Stimulated activated CD4-positive, alpha-beta T cell treated with anti-CD3 and anti-CD28 coated beads, TNF-alpha, amount 100 ng/mL, for 24 hours (primary cell): ENCODE data around the gene RFNG.

Experiments used
- DNase-seq, 3 experiments: peaks; one replicate each; pipeline ENCODE4 v3.0.0-alpha.2; 2020; ENCODE audit warnings: low read depth in 3 of 3

The RFNG gene, protein sequence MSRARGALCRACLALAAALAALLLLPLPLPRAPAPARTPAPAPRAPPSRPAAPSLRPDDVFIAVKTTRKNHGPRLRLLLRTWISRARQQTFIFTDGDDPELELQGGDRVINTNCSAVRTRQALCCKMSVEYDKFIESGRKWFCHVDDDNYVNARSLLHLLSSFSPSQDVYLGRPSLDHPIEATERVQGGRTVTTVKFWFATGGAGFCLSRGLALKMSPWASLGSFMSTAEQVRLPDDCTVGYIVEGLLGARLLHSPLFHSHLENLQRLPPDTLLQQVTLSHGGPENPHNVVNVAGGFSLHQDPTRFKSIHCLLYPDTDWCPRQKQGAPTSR

DNA sequence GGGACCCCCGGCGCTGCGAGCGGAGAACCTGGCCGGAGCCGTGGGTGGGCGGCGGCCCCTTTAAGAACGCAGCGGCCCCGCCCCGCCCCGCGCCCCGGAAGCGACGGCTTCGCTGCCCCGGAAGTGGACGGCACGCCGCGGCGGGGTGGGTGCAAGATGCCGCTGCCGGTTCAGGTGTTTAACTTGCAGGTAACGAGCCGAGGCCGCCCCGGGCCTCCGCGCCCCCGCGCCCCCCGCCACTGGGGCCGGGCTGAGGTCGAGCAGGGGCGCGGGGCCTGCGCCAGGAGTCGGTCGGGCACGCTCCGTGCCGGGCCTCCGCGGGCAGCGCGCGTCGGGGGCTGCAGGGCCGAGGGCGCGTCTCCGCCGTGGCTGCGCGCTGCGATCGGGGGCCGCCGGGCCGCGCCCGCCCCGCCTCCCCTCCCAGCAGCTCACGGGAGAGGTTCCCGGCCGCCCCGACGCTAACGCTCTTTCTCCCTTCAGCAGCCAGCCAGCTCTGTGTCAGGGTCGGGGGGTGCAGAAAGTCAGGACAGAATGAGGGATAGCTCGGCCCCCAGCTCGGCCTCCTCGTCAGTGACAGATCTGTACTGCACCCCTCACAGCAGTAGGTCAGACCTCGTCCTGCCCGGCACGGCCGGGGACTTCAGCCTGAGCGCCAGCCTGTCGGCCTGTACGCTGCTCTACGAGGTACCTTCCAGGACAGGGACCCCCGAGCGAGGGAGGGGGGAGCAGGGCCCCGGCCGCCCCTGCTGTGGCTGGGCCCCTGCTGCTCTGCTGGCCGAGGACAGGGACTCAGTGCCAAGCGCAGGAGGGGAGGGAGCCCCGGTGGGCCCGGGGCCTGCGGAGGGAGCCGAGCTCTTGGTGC lies at the start of gene RFNG, which contains the start of gene GPS1:
TSS of gene RFNG (minus strand) at position 36 of the 862 bp plus-strand sequence. CDS start 45 bp downstream, outside the sequence.
TSS of gene GPS1 (plus strand) at position 123 of the 862 bp plus-strand sequence. CDS start at position 157, 34 bp downstream.
- peak; percentile 72 to 85 (median 72) for DNase-seq

DNA sequence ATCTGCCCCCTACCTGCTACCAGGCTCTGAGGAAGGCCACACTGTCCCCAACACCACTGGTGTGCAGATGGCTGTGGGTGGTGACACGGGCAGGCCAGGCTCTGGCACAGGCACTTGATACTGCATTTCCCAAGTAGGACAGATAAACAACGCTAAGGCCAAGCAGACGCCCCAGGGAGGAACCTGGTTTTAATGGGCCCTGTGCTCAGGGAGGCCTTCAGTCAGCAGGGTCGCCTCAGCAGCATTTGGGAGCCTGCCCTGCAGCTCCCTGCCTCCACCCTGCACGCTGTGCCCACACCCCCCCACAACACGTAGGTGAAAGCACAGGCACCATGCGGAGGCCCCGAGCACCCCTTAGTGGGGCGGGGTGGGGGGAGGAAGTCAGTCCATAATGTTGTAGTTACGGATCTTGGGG lies 49.7 kb upstream of the RFNG start:
- DNase-seq = no peak

DNA sequence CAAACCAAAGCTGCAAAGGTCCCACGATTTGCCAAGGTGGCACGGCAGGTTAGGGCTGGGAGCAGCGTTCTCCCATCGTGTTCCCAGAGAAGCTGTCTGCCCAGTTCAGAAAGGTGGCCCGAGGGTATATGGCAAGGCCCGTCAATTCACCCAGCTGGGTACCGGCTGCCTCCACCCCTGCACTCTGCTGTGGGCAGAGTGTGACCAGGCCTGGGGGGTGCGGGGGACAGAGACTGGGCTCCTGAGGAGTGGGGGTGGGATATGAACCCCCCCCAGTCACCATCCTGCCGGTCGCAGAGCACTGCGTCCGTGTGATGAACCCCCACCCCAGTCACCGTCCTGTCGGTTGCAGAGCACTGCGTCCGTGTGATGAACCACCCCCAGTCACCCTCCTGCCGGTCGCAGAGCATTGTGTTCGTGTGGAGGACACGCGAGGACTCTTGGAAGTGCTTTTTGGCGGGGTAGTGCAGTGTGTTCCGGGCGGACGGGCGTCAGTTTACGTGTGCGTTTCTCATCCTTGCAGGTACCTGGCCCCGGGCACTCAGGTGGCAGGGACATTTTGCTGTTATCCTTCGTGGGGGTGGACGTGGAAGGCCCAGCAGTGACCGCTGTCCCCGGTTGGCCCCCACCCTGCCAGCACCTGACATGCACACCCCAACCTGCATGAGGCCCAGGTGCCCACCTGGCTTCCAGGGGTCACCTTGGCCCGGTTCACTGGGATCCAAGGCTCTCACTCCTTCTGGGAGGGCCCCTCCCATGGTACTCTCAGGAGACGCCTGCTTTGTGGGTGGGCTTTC lies 49.1 kb upstream of the RFNG start:
- DNase-seq = no peak

DNA sequence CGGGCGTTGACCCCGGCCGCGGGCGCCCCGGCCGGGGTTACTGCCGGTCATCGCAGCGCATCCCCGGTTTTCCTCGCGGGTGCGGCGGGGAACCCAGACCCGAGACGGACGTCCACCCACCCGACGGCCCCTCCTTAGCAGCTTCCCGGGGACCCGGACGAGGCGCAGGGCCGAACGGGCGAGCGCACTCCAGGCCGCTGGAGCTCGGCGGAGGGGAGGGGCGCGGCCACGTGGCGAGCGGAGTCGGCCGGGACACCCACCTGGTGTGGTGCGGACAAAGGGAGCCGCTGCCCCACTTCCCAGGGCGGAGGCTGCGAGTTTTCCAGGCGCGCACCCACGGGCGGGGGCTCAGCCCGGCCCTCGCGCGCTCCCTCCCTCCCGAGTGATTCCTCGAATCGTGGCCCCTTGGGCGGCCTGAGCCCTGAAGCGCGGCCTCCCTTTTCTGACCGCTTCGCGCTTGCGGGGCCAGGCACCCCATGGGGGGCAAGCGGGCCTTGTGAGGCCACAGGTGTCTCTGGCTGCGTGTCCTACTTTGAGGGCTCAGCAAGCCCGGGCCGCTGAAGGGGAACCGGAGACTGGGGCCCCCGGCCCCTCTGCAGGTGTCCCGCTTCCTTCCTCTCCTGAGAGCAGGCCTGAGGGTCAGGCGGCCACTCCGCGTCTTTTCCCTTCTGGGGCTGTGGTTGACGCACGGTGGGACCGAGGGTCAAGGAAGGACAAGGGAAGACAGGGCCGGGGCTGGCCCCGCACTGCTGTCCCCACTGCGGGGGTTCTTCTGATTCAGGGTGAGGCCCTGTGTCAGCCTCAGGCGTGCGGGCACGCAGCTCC lies 47.5 kb upstream of the RFNG start:
- DNase-seq = no peak

DNA sequence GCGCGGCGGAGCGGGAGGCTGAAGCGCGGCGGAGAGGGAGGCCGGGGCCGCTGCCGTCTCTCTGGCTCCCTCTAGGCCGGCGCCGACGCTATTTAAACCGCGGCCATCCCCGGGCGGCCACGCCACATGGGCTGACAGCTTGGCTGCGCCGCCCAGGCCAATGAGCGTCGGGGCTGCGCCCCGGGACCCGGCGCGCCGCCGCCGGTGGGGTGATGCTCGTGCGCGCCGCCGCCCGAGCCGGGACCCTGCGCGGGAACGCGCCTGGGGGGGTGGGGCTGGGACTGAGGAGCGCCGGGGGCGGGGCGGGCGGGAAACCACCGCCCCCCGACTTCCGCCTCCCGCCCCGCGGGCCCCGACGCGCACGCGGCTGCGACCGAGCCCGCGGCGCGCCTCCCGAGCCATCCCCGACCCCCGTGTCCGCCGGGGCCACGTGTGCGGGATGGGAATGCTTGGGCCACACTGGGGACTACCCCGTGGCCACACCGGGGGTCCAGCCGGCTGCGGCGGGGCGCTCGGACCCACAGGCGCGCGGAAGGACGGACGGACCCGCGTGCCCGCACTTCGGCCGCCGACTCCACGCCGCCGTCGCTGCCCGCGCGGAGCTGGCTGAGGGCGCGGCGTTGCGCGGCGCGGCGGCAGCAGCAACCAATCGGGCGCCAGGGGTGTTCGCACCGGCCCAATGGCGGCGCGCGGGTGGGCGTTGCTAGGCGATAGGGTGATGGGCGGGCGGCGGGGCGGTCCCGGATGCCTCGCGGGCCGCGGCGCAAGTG lies 46.7 kb upstream of the RFNG start, which contains the start of gene FASN:
TSS of gene FASN (minus strand) at position 68 of the 770 bp plus-strand sequence. CDS start 1,791 bp downstream, outside the sequence.
- peak; percentile 86 to 94 (median 88) for DNase-seq

DNA sequence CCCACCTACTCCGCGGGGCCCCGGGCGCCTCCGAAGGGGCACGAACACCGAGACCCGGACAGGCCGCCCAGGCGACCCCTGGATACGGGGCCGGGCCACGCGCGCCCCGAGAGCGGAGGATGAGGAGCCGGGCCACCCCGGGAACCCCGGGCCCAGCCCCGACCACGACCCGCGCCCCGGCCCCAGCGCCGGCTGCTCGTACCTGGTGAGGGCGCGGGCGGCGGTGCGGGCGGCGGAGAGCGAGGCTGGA lies 46.2 kb upstream of the RFNG start:
- DNase-seq = no peak

DNA sequence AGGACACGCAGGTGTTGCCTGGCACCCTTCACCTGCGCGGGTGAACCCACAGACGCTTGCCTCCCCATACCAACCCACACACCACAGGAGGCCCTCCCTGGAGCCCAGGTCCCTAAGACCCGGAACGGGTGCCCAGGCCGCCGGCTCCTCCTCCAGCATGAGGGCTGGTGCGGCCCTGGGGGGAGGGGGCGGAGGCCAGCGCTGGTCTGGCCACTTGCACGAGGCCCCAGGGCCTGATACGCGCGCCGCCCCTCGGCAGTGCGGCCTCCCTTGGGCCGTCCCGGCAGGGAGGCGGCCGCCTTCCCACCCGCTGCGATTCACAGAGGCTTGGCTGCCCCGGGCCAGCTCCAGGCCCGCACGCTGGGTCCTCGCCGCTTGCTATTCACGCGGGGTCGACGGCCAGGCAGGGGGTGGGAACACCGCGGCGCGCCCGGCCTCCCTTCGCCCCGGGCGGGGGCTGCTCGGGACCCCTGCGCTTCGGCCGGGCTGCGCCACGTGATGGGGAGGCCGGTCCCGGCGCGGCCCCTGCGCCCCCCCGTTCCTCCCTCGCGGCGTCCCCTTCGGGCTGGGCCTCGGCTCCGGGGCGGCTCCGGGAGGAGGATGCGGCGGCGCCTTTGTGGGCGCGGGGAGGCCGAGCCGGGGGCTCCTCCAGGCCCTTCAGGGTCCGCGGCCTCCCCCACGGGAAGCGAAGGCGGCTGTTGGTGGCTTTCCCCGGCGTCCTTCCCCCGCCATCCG lies 45.7 kb upstream of the RFNG start:
- DNase-seq = peak in 1 of 3 experiments; percentile 30

DNA sequence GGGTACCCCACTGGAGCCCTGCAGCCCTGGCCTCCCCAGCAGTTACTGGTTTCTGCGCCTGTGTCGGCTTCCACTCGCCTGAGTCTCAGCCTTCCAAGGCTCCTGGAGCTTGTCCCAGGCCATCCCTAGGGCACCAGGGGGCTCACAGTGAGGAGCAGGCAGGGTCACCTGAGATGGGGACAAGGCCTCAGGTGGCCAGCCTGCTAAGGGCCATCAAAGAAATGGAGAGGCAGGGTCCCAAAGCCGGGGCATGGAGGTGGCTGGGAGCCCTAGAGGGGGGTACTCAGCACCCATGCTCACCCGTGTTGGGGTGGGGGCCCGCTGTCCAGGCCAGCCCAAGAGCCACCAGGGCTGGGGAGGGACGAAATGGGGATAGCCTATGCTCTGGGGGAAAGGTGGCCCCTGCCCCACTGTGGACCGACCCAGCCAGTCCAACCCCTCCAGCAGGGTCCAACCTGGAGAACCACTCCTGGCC lies 45.1 kb upstream of the RFNG start:
- DNase-seq = no peak

DNA sequence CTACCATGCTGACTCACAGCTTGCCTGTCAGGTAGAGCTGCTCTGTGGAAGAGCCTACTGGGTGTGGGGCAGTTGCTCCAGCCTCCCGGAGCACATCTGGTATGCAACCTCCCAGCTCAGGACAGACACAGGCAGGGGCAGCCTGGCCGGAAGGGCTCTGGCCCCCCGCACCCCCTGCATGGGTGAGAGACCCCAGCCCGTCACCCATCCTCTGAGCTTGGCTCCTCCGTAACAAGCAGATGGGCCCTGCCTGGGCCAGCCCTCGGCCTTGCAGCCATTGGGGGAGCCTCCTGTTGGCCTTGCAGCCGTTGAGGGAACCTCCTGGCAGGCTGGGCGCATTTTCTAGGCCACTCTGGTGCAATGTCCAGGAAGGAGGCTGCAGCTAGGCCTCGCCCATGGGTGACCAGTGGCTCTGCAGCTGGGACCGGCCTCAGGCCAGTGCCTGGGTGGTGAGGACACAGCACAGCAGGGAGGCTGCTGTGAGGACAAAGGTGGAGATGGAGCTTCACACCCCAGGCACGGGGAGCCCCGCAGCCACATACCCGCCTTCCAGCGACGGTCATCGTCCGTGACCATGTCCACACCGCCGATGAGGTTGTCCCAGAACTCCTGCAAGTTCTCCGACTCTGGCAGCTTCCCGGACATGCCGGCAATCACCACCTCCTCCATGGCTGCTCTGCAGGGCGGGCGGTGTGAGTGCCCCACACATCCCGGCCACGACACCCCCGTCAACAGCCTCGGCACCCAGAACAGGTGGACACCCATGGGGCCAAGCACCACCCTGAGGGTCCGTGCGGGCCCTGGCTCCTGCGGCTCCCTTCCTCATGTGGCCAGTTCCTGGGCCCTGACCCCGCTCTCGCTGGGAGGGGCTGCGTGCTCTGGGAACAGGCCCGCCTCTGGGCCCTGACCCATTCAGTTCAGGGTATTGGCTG lies 44.4 kb upstream of the RFNG start:
- no peak for DNase-seq

DNA sequence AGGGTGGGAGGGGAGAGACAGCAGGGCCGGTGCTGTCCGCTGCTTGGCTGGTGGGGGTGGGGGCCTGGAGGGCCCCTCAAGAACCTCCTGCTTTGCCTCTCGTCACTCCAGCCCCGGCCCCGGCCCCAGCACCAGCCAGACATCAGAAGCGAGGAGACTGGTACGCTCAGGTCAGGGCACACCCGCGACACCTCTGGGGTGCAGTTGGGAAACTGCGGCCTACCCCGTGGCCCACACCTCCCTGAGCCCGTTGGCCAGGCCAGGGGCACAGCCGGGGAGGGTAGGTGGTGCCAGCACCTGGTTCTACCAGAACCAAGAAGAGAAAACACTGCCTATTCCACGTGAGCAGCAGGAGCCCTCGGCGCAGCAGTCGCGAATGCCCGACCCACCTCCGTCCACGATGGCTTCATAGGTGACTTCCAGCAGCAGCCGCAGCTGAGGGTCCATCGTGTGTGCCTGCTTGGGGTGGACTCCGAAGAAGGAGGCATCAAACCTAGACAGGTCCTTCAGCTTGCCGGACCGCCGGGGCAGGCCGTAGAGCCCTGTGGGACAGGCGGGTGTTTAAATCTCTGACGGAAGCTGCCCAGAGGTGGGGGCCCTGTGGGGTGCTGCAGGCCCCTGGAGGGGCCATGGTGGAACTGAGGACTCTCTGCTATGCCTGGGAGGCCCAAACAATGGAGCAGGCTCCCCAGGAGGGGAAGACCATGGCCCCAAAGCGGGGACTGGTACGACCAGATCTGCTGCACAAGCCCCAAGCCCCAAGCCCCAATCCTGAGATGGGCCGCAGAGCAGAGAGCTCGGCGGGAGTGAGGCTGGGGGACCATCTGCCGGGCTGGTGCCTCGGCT lies 43.5 kb upstream of the RFNG start:
- no peak for DNase-seq

DNA sequence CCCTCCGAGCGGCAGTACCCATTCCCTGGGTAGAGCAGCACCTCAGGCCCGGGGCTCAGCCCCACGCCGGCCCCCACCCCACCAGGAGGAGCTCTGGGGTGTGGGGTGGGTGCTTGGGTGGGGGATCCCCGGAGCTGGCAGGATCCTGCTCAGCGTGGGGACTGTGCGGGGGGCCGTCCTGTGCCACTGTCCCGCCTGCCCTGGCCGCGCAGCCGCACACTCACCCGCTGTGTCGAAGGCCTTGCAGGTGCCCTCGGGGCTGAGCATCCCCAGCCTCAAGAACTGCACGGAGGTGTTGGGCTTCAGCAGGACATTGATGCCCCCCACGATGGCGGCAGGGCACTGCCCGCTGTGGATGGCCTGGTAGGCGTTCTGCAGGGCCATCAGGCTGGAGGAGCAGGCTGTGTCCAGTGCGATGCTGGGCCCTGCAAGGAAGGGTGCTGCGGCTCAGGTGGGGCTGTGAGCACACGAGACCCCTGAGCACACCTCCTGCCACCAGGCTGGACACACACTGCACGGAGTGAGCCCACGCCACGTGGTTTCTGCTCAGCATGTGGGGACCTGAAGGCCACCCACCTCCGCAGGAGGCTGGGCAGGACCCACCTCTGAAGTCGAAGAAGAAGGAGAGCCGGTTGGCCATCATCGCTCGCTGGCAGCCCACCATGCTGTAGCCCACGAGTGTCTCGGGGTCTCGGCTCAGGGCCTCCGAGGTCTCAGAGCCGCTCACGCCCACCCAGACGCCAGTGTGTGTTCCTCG lies 41.6 kb upstream of the RFNG start:
- no peak for DNase-seq

DNA sequence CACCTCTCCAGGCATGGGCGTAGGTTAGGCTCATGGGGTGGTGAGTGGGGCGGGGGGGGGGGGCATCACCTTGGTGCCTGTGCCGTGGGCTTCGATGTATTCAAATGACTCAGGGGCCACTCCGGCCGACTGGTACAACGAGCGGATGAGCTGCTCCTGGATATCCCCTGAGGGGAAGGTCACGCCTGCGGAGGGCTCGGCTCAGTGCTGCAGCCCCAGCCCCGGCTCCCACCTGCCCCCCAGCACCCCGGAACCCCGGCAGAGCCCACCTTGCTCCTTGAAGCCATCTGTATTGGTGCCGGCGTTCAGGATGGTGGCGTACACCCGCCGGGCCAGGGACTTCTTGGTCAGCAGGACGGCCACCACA lies 41.0 kb upstream of the RFNG start:
- no peak for DNase-seq

DNA sequence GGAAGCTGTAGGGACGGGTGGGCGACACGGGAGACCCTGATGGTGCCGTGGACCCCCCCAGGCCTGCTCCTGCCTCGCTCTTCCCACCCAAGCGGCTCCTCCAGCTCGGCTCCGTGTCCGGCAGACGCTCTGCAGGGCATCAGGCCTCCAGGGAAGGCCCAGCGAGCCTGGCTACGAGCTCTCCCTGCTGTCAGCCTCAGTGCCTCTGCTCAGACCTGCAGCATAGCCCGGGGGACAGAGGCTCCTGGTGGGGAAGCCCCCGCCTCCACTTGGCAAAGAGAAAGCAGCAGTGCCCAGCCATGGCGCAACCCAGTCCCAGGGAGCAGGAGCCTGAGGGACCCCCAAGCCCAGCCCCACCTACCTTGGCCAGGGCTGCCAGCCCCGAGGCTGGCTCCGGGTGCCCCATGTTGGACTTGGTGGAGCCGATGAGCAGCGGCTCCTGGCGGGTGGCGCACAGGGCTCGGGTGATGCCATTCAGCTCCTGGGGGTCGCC lies 40.5 kb upstream of the RFNG start:
- no peak for DNase-seq

DNA sequence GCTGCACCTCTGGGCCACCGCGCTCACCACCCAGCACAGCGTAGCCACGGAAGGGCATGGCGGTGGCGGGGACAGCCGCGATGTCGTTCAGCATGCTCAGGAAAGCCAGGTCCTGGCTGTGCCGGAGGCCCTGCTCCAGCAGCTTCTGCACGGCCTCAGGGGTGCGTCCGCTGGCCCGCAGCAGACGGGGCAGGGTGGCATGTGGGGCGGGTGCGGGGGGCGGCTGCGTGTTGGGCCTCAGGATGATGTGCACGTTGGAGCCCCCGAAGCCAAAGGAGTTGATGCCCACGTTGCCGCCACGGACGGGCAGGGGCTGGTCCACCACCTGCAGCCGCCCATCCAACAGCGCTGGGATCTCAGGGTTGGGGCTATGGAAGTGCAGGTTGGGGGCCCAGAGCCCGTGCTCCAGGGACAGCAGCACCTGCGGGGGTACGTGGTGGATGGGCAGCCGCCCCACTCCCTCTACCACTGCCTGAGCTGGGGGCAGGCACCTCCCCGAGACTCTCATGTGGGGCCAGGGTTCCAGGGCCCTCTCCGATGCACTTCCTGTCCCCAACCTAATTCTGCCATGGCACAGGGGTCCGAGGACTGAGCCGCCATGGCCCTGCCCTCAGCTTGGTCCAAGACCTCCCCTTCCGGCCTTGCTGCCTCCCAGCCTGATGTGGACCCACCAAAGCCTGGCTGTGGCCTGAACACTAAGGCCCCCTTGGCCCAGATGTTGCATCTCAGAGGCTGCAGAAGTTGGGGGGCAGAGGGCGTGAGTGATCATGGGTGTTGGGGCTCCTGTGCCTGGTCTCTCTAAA lies 39.9 kb upstream of the RFNG start:
- DNase-seq = no peak

DNA sequence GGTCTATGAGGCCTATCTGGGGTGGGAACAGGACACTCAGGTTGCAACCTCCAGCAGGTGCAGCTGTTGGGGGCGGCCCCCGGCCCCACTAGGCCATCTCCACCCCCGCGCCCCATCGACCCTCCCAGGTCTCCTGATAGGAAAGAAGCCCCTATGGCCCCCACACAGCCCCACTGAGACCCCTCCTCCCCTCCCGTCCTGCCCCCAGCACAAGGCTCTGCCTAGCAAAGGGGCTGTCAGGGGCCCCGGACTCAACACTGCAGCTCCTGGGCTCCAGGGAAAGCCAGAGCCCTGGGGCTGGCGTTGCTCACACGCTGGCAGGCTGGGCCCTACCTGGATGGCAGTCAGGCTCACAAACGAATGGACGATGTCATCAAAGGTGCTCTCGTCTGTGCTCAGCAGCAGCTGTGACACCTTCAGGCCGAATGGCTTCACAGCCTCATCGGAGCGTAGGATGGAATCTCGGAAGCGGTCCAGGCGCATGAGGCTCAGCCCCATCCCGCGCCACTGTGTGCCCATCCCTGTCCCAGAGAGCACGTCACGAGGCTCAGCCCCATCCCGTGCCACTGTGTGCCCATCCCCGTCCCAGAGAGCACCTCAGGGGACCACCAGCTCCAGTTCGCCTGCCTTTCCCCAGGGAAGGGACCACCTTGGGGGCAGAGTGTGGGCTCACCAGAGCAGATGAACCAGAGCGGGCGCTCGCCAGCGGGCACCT lies 39.1 kb upstream of the RFNG start:
- DNase-seq = no peak
